Gastroesophageal sphincter (tissue), 3 donors: ENCODE data around the gene MACROH2A1.

Source experiments
- EP300 ChIP-seq: sonication (generic); formaldehyde crosslinking; IDR thresholded peaks from one replicate; pipeline ENCODE4 v1.6.1; 2017; ENCODE audit warnings: antibody characterized with exemption, mild to moderate bottlenecking
- POLR2A ChIP-seq, 2 donors: fragments of 450-650 bp; IDR thresholded peaks; one replicate each; pipeline ENCODE4 v1.6.1; 2017; ENCODE audit warnings: antibody characterized with exemption in 2 of 2, mild to moderate bottlenecking in 2 of 2, moderate library complexity in 1 of 2
- POLR2AphosphoS5 ChIP-seq: sonication (generic); formaldehyde crosslinking; IDR thresholded peaks from one replicate; pipeline ENCODE4 v1.6.1; 2017; ENCODE audit warnings: antibody characterized with exemption
- TF ChIP-seq, protein P1 (sequence below), 4 experiments: fragments of 200-600 bp in 2 of 4; fragments of 450-650 bp in 2 of 4; sonication (generic) in 1 of 4; IDR thresholded peaks; one replicate each; pipeline ENCODE4 v1.5.1; 2017 to 2019; ENCODE audit warnings: antibody characterized with exemption in 4 of 4, mild to moderate bottlenecking in 2 of 4, moderate library complexity in 2 of 4

DNA sequence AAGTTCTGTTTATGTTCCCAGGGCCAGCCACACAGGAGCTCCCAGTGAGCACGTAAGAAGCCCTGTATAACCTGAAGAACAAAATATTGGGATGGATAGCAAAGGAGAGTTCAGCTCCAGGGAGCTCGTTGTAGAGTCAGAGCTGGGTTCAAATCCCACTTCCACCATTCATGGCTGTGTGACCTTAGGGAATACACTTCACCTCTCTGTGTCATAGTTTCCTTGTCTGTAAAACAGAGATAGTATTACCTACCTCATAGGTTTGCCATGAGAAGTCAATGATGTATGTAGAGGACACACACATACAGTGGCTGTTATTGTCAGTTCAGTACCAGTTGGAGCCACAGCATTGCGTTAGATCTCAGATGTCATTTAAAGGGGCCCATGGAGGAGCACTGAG lies 67.4 kb downstream of the MACROH2A1 start:
- TF ChIP-seq, protein P1, sequence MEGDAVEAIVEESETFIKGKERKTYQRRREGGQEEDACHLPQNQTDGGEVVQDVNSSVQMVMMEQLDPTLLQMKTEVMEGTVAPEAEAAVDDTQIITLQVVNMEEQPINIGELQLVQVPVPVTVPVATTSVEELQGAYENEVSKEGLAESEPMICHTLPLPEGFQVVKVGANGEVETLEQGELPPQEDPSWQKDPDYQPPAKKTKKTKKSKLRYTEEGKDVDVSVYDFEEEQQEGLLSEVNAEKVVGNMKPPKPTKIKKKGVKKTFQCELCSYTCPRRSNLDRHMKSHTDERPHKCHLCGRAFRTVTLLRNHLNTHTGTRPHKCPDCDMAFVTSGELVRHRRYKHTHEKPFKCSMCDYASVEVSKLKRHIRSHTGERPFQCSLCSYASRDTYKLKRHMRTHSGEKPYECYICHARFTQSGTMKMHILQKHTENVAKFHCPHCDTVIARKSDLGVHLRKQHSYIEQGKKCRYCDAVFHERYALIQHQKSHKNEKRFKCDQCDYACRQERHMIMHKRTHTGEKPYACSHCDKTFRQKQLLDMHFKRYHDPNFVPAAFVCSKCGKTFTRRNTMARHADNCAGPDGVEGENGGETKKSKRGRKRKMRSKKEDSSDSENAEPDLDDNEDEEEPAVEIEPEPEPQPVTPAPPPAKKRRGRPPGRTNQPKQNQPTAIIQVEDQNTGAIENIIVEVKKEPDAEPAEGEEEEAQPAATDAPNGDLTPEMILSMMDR (IDR thresholded peaks at IDR 0.05) = no peak
- no peak for TF ChIP-seq POLR2A (IDR thresholded peaks at IDR 0.05)
- TF ChIP-seq POLR2AphosphoS5 = no peak
- no peak for TF ChIP-seq EP300
